HCT116 (cell line): ENCODE results near the gene BLOC1S5. TPM values are rescaled to one million over a fixed set of nuclear protein-coding genes. Genes with fewer than 3 reads are reported as not detected.

ENCODE experiments used
- ATAC-seq: fragments of 200-7000 bp; cut with Tn5 transposase; 2 replicates; pipeline ENCODE4 v1.9.1; 2020; ENCODE audit warnings: mild to moderate bottlenecking, moderate library complexity
- BruUV-seq: library from RNA; stranded (reverse); fragments of 400-500 nt; replicated peaks from 2 replicates; lab custom pipeline; 2021; lab: Mats Ljungman, UMichigan
- CTCF ChIA-PET: fragments of 300-600 bp; sonication (Branson Sonifier 250); formaldehyde crosslinking; loops from one replicate; lab custom pipeline; 2021; ENCODE audit warnings: antibody characterized with exemption; lab: Charles Lee
- POLR2A ChIA-PET: fragments of 300-600, 350-600 bp; sonication (Branson Sonifier 250); formaldehyde crosslinking; loops from one replicate; lab custom pipeline; 2021; ENCODE audit warnings: antibody characterized with exemption; lab: Charles Lee
- RAD21 ChIA-PET, 2 experiments: fragments of 300-600 bp; sonication (Branson Sonifier 250); formaldehyde crosslinking; loops; one replicate each; lab custom pipeline; 2023; ENCODE audit warnings: low total read pairs in 2 of 2; ENCODE audit not compliant: uncharacterized antibody in 2 of 2, unreplicated experiment in 2 of 2, low non-redundant PET in 1 of 2; lab: Charles Lee
- DNase-seq: peaks from one replicate; pipeline ENCODE4 v3.0.0-alpha.2; 2010; ENCODE audit warnings: low read depth, low spot score
- H2AFZ ChIP-seq: fragments of 200-600 bp; shearing (Covaris generic), sonication (generic); 2 replicates; pipeline ENCODE4 v1.6.1; 2017; ENCODE audit warnings: low read depth, mixed run types, mixed read lengths, antibody characterized with exemption, low read length; ENCODE audit not compliant: poor library complexity, severe bottlenecking
- H3K27ac ChIP-seq: 2 replicates; pipeline ENCODE4 v1.5.1; 2012; ENCODE audit warnings: low read depth, low read length
- H3K27me3 ChIP-seq: fragments of 200-600 bp; sonication (generic); 2 replicates; pipeline ENCODE4 v1.6.1; 2016; ENCODE audit warnings: mixed run types, low read length, mixed read lengths; ENCODE audit not compliant: insufficient read depth
- H3K36me3 ChIP-seq, 2 experiments: fragments of 200-500 bp in 1 of 2; fragments of 200-600 bp in 1 of 2; sonication (Bioruptor generic) in 1 of 2; sonication (generic) in 1 of 2; 2 replicates each; pipeline versions ENCODE4 v1.5.1 to v1.6.1; 2014 to 2016; ENCODE audit warnings: low read length in 2 of 2, inconsistent platforms in 1 of 2, mixed read lengths in 1 of 2, mixed run types in 1 of 2; ENCODE audit not compliant: insufficient read depth in 2 of 2, control insufficient read depth in 1 of 2
- H3K4me1 ChIP-seq, 2 experiments: fragments of 200-600 bp in 1 of 2; sonication (generic) in 1 of 2; 2 replicates each; pipeline versions ENCODE4 v1.5.1 to v1.6.1; 2012 to 2017; ENCODE audit warnings: low read length in 2 of 2, inconsistent platforms in 1 of 2, mild to moderate bottlenecking in 1 of 2, mixed read lengths in 1 of 2, mixed run types in 1 of 2, moderate library complexity in 1 of 2; ENCODE audit not compliant: insufficient read depth in 2 of 2, control insufficient read depth in 1 of 2
- H3K4me2 ChIP-seq: fragments of 200-600 bp; sonication (generic); 2 replicates; pipeline ENCODE4 v1.6.1; 2017; ENCODE audit warnings: mixed run types, low read length, mixed read lengths
- H3K4me3 ChIP-seq, 2 experiments: fragments of 200-600 bp in 1 of 2; sonication (generic) in 1 of 2; replicated peaks in 1 of 2; 2 replicates each; pipeline ENCODE4 v1.5.1; 2011 to 2016; ENCODE audit warnings: low read length in 2 of 2, control low read depth in 1 of 2, low read depth in 1 of 2, mild to moderate bottlenecking in 1 of 2, mixed read lengths in 1 of 2, mixed run types in 1 of 2
- H3K79me2 ChIP-seq: fragments of 200-600 bp; sonication (generic); 2 replicates; pipeline ENCODE4 v1.6.1; 2017; ENCODE audit warnings: mild to moderate bottlenecking, mixed run types, low read length, moderate library complexity, mixed read lengths; ENCODE audit not compliant: insufficient read depth
- H3K9ac ChIP-seq: fragments of 200-600 bp; sonication (generic); 2 replicates; pipeline ENCODE4 v1.6.1; 2016; ENCODE audit warnings: low read length, mixed read lengths
- H3K9me2 ChIP-seq: fragments of 200-600 bp; sonication (generic), shearing (Covaris generic); 2 replicates; pipeline ENCODE4 v1.6.1; 2017; ENCODE audit warnings: mixed run types, mild to moderate bottlenecking, moderate library complexity; ENCODE audit not compliant: insufficient read depth
- H3K9me3 ChIP-seq, 2 experiments: fragments of 200-500 bp in 1 of 2; fragments of 200-600 bp in 1 of 2; sonication (Bioruptor generic) in 1 of 2; sonication (generic) in 1 of 2; 2 replicates each; pipeline ENCODE4 v1.6.1; 2014 to 2017; ENCODE audit warnings: low read length in 2 of 2, mixed read lengths in 2 of 2, inconsistent platforms in 1 of 2, low read depth in 1 of 2, mild to moderate bottlenecking in 1 of 2, mixed run types in 1 of 2, moderate library complexity in 1 of 2; ENCODE audit not compliant: control insufficient read depth in 1 of 2, insufficient read depth in 1 of 2
- H4K20me1 ChIP-seq: fragments of 200-600 bp; sonication (generic), shearing (Covaris generic); 2 replicates; pipeline ENCODE4 v1.6.1; 2017; ENCODE audit warnings: mixed run types, mild to moderate bottlenecking, moderate library complexity; ENCODE audit not compliant: insufficient read depth
- ATF3 ChIP-seq: IDR thresholded peaks from 2 replicates; pipeline ENCODE4 v1.6.1; 2012
- CEBPB ChIP-seq: IDR thresholded peaks from 2 replicates; pipeline ENCODE4 v1.6.1; 2012; ENCODE audit warnings: low read depth
- ELF1 ChIP-seq: IDR thresholded peaks from 2 replicates; pipeline ENCODE4 v1.6.1; 2012; ENCODE audit warnings: low read depth, borderline replicate concordance
- FOSL1 ChIP-seq: IDR thresholded peaks from 2 replicates; pipeline ENCODE4 v1.6.1; 2012; ENCODE audit warnings: low read depth
- MAX ChIP-seq: IDR thresholded peaks from 2 replicates; pipeline ENCODE4 v1.6.1; 2012
- POLR2A ChIP-seq: IDR thresholded peaks from 2 replicates; pipeline ENCODE4 v1.7.0; 2011; ENCODE audit warnings: borderline replicate concordance; ENCODE audit not compliant: insufficient read depth, insufficient read length; ENCODE audit errors: extremely low read depth
- POLR2AphosphoS5 ChIP-seq: IDR thresholded peaks from 2 replicates; pipeline ENCODE4 v1.6.1; 2011; ENCODE audit warnings: mild to moderate bottlenecking, low read depth, low read length, moderate library complexity
- RAD21 ChIP-seq: IDR thresholded peaks from 2 replicates; pipeline ENCODE4 v1.6.1; 2012; ENCODE audit warnings: low read depth, mild to moderate bottlenecking
- REST ChIP-seq: IDR thresholded peaks from 2 replicates; pipeline ENCODE4 v1.6.1; 2012; ENCODE audit warnings: low read depth
- TCF7L2 ChIP-seq: IDR thresholded peaks from 2 replicates; pipeline ENCODE4 v1.7.0; 2011; ENCODE audit warnings: borderline replicate concordance, inconsistent platforms; ENCODE audit not compliant: insufficient read depth, insufficient read length; ENCODE audit errors: extremely low read depth
- ZBTB33 ChIP-seq: IDR thresholded peaks from 2 replicates; pipeline ENCODE4 v1.6.1; 2011; ENCODE audit warnings: mild to moderate bottlenecking, low read length, moderate library complexity; ENCODE audit not compliant: insufficient replicate concordance; ENCODE audit errors: extremely low read depth
- ZFX ChIP-seq: fragments of 450-650 bp; IDR thresholded peaks from 2 replicates; pipeline ENCODE4 v1.6.1; 2017
- ZNF274 ChIP-seq: fragments of 200-500 bp; sonication (Bioruptor generic); IDR thresholded peaks from 2 replicates; pipeline ENCODE4 v1.6.1; 2014; ENCODE audit warnings: mild to moderate bottlenecking, low read depth, low read length, inconsistent platforms
- intact Hi-C: fragments of 100-400 bp; cut with micrococcal nuclease; formaldehyde crosslinking; loops from 2 replicates; pipeline ENCODE4 v1.10.0; 2022
- total RNA-seq: library from RNA; stranded (reverse); gene quantifications from one replicate; pipeline ENCODE4 v1.2.1, GENCODE V29; 2021; ENCODE audit not compliant: unreplicated experiment

BLOC1S5 gene
- total RNA-seq, 1 experiment from 2014 or later: 12.0 TPM

- H2AFZ ChIP-seq: no peak overlapping the region
- no peak overlapping the region for H3K4me3 ChIP-seq
- no TSS peak for BruUV-seq
- H3K36me3 ChIP-seq: no peaks in the 10 kb centered on the region
- POLR2A ChIA-PET: interaction anchor here (0.9 kb wide), 1 partner anchor 9 kb away, joined by 3 read pairs; the partner anchor contains the start of gene BLOC1S5
- no peak overlapping the region for H3K4me2 ChIP-seq
- H3K27me3 ChIP-seq: no peaks in the 10 kb centered on the region
- no peaks in the 10 kb centered on the region for H4K20me1 ChIP-seq
- no peak overlapping the region for H3K27ac ChIP-seq
- H3K9ac ChIP-seq: no peak overlapping the region
- ATAC-seq (no peak), DNase-seq (no peak)
- no peak for TF ChIP-seq ZBTB33
- TF ChIP-seq ATF3: no peak
- TF ChIP-seq POLR2AphosphoS5: no peak
- TF ChIP-seq CEBPB: no peak
- no peak for TF ChIP-seq ZFX
- no peak for TF ChIP-seq RAD21
- TF ChIP-seq ZNF274: no peak
- TF ChIP-seq REST: no peak
- TF ChIP-seq POLR2A: no peak
- TF ChIP-seq FOSL1: no peak
- no peak for TF ChIP-seq TCF7L2
- no peak for TF ChIP-seq MAX
- TF ChIP-seq ELF1: no peak
- no peaks in the 10 kb centered on the region for H3K9me3 ChIP-seq
- no peaks in the 10 kb centered on the region for H3K9me2 ChIP-seq
- 0 out of 2 replicates have a peak, but pooled peaks cover 1% of the 10 kb centered on the region for H3K79me2 ChIP-seq
- 0 out of 4 replicates have a peak, but pooled peaks cover 0 to 3% of the 10 kb centered on the region in 2 experiments for H3K4me1 ChIP-seq
- CTCF ChIA-PET: no interaction called here
- intact Hi-C loops: no loop called here
- RAD21 ChIA-PET: no interaction called here
Measured at GRCh38 chr6:8073758-8074157, 9.6 kb upstream of the BLOC1S5 start.
